CD14-positive monocyte (primary cell): Measurements from ENCODE around the gene CCDC51. TPM values are rescaled to one million over a fixed set of nuclear protein-coding genes. Genes with fewer than 3 reads are reported as not detected.
A peak's percentile ranks its signal among the peaks of the same experiment; 100 is the strongest.

Source experiments
- DNase-seq, 3 donors: peaks; one replicate each; pipeline ENCODE4 v3.0.0-alpha.2; 2011 to 2022
- H2AFZ ChIP-seq: 2 replicates; pipeline ENCODE4 v1.6.0; 2012; ENCODE audit warnings: mild to moderate bottlenecking, low read depth, low read length, inconsistent platforms; ENCODE audit not compliant: insufficient read depth, poor library complexity, severe bottlenecking
- H3K27ac ChIP-seq, 2 donors: 1 replicate in 1 of 2; 2 replicates in 1 of 2; pipeline ENCODE4 v1.5.1; 2012 to 2013; ENCODE audit warnings: low read length in 2 of 2, control low read depth in 1 of 2, inconsistent platforms in 1 of 2, low read depth in 1 of 2, mild to moderate bottlenecking in 1 of 2
- H3K27me3 ChIP-seq, 2 donors: one replicate each; pipeline versions ENCODE4 v1.6.0 to v1.6.1; 2011 to 2013; ENCODE audit warnings: low read length in 2 of 2; ENCODE audit not compliant: control insufficient read depth in 2 of 2, insufficient read depth in 2 of 2
- H3K36me3 ChIP-seq, 2 donors: replicated peaks in 1 of 2; 1 replicate in 1 of 2; 2 replicates in 1 of 2; pipeline versions ENCODE4 v1.5.1 to v1.6.1; 2012 to 2013; ENCODE audit warnings: low read length in 2 of 2, control low read depth in 1 of 2, inconsistent platforms in 1 of 2, mild to moderate bottlenecking in 1 of 2; ENCODE audit not compliant: insufficient read depth in 2 of 2, control insufficient read depth in 1 of 2
- H3K4me1 ChIP-seq, 2 donors: 1 replicate in 1 of 2; 2 replicates in 1 of 2; pipeline versions ENCODE4 v1.5.1 to v1.6.1; 2012 to 2013; ENCODE audit warnings: low read length in 2 of 2, control low read depth in 1 of 2, inconsistent platforms in 1 of 2, mild to moderate bottlenecking in 1 of 2, moderate library complexity in 1 of 2; ENCODE audit not compliant: insufficient read depth in 2 of 2, control insufficient read depth in 1 of 2
- H3K4me2 ChIP-seq: replicated peaks from 2 replicates; pipeline ENCODE3; 2012; ENCODE audit warnings: low read length, moderate library complexity, mild to moderate bottlenecking; ENCODE audit not compliant: poor library complexity, severe bottlenecking; ENCODE audit errors: extremely low read depth
- H3K4me3 ChIP-seq, 3 experiments: fragments of 200-600 bp in 1 of 3; sonication (generic) in 1 of 3; replicated peaks in 1 of 3; 1 replicate in 2 of 3; 2 replicates in 1 of 3; pipeline ENCODE4 v1.5.1; 2011 to 2013; ENCODE audit warnings: low read length in 3 of 3, mild to moderate bottlenecking in 3 of 3, control low read depth in 2 of 3, low read depth in 2 of 3, inconsistent platforms in 1 of 3, moderate library complexity in 1 of 3
- H3K79me2 ChIP-seq: 2 replicates; pipeline ENCODE4 v1.6.0; 2012; ENCODE audit warnings: mild to moderate bottlenecking, control low read depth, inconsistent platforms, low read length, moderate library complexity; ENCODE audit not compliant: insufficient read depth
- H3K9ac ChIP-seq: 2 replicates; pipeline ENCODE4 v1.6.0; 2017; ENCODE audit warnings: low read length, mild to moderate bottlenecking; ENCODE audit not compliant: insufficient read depth, poor library complexity, severe bottlenecking
- H3K9me3 ChIP-seq, 2 donors: replicated peaks in 1 of 2; 1 replicate in 1 of 2; 2 replicates in 1 of 2; pipeline versions ENCODE4 v1.5.1 to v1.6.1; 2012 to 2013; ENCODE audit warnings: low read length in 2 of 2, control low read depth in 1 of 2; ENCODE audit not compliant: control insufficient read depth in 1 of 2, insufficient read depth in 1 of 2
- H4K20me1 ChIP-seq: 2 replicates; pipeline ENCODE4 v1.6.0; 2012; ENCODE audit warnings: mild to moderate bottlenecking, low read length, control low read depth, moderate library complexity; ENCODE audit not compliant: insufficient read depth
- H3K27ac Mint-ChIP-seq, 7 donors: one replicate each; pipeline ENCODE4 v1.8.0; 2020; ENCODE audit warnings: mild to moderate bottlenecking in 7 of 7, mixed read lengths in 7 of 7, moderate library complexity in 6 of 7, inconsistent platforms in 2 of 7
- H3K27me3 Mint-ChIP-seq, 3 donors: one replicate each; pipeline ENCODE4 v1.8.0; 2021 to 2022; ENCODE audit warnings: low read depth in 3 of 3, mild to moderate bottlenecking in 3 of 3, mixed read lengths in 3 of 3, moderate library complexity in 3 of 3, inconsistent platforms in 1 of 3
- H3K36me3 Mint-ChIP-seq, 2 donors: one replicate each; pipeline ENCODE4 v1.8.0; 2020; ENCODE audit warnings: mixed read lengths in 2 of 2, inconsistent platforms in 1 of 2, mild to moderate bottlenecking in 1 of 2
- H3K4me1 Mint-ChIP-seq: one replicate; pipeline ENCODE4 v1.8.0; 2020; ENCODE audit warnings: mild to moderate bottlenecking, mixed read lengths
- H3K4me3 Mint-ChIP-seq, 2 donors: one replicate each; pipeline ENCODE4 v1.8.0; 2020; ENCODE audit warnings: mild to moderate bottlenecking in 2 of 2, mixed read lengths in 2 of 2, moderate library complexity in 1 of 2
- H3K9me3 Mint-ChIP-seq, 7 donors: one replicate each; pipeline ENCODE4 v1.8.0; 2020 to 2022; ENCODE audit warnings: mixed read lengths in 7 of 7, mild to moderate bottlenecking in 6 of 7, moderate library complexity in 6 of 7, inconsistent platforms in 2 of 7
- CTCF ChIP-seq: fragments of 200-600 bp; IDR thresholded peaks from one replicate; pipeline ENCODE4 v1.8.0; 2022; ENCODE audit warnings: antibody characterized with exemption, mild to moderate bottlenecking
- WGBS: methylation state at CpG from one replicate; pipeline ENCODE4 v1.1.5; 2013; ENCODE audit warnings: missing lambda C conversion rate; ENCODE audit not compliant: insufficient coverage; 5-methylcytosine and 5-hydroxymethylcytosine counted together
- intact Hi-C, 2 donors: fragments of 100-400 bp; cut with micrococcal nuclease; formaldehyde crosslinking; loops; one replicate each; pipeline versions ENCODE4 v1.15.0 to v1.15.1; 2023
- polyA plus RNA-seq, 3 donors: library from polyadenylated mRNA; depleted of rRNA in 1 of 3; unstranded in 2 of 3; stranded (reverse) in 1 of 3; fragments of 300-500 nt in 2 of 3; fragments of >200 nt in 1 of 3; fragmentation: Illumina TruSeq in 2 of 3; gene quantifications; 1 replicate in 2 of 3; 2 replicates in 1 of 3; pipeline ENCODE4 v1.2.3, GENCODE V29; 2012 to 2021

Gene CCDC51
- polyA plus RNA-seq, 3 donors, result 3.6 to 5.9 (median 5.4) TPM

- intact Hi-C loops, result no loop called here
- Histone ChIP-seq H3K4me1 (peaks cover 12 to 14% of the 10 kb centered on the region in 2 donors), H3K9ac (no peak overlapping the region), H3K27ac (no peak overlapping the region), H3K4me3 (no peak overlapping the region), H3K9me3 (no peaks in the 10 kb centered on the region), H4K20me1 (no peaks in the 10 kb centered on the region), H3K36me3 (peaks cover 36 to 62% of the 10 kb centered on the region in 2 donors), H3K27me3 (no peaks in the 10 kb centered on the region), H2AFZ (no peak overlapping the region), H3K79me2 (peaks cover 19% of the 10 kb centered on the region), H3K4me2 (no peak overlapping the region)
- H3K27me3 Mint-ChIP-seq, result peaks cover 0 to 3% (median 0%) of the 10 kb centered on the region in 3 donors
- no peak for TF ChIP-seq CTCF
- WGBS, result no CpG with 5 or more reads among the region's 1 CpG
- no peak for DNase-seq
- H3K4me3 Mint-ChIP-seq, result no peak overlapping the region
- H3K27ac Mint-ChIP-seq, result no peak overlapping the region
- peaks cover 0 to 2% (median 0%) of the 10 kb centered on the region in 7 donors for H3K9me3 Mint-ChIP-seq
- peaks cover 17% of the 10 kb centered on the region for H3K4me1 Mint-ChIP-seq
- peaks cover 41 to 52% of the 10 kb centered on the region in 2 donors for H3K36me3 Mint-ChIP-seq
These were observed 11.4 kb upstream of the CCDC51 start for GRCh38 chr3:48451270-48451669.

GRCh38 chr3:48446425-48447193, 6.7 kb upstream of the CCDC51 start, which contains the start of gene ATRIP:
Gene ATRIP, plus strand, starts transcription at chr3:48446737. Its CDS starts 109 bp downstream, at chr3:48446846.
- H3K4me3 Mint-ChIP-seq, result peak within 1 kb of the TSS; percentile 81 to 94
- H3K9ac ChIP-seq, result peak within 1 kb of the TSS; percentile 82
- peaks cover 0 to 2% (median 0%) of the 10 kb centered on the region in 7 donors for H3K9me3 Mint-ChIP-seq
- peaks cover 18 to 39% of the 10 kb centered on the region in 2 donors for H3K36me3 Mint-ChIP-seq
- under 1% methylated on average over 91 of the region's 91 CpGs for WGBS
- H3K4me1 Mint-ChIP-seq, result peaks cover 26% of the 10 kb centered on the region
- peak within 1 kb of the TSS; percentile 77 for H3K4me2 ChIP-seq
- peaks cover 22 to 27% of the 10 kb centered on the region in 2 donors for H3K4me1 ChIP-seq
- H3K79me2 ChIP-seq, result peaks cover 34% of the 10 kb centered on the region
- intact Hi-C loops, result loop anchor here in 1 of 2 donors (10.0 kb wide), 3 partner anchors 262 to 1162 kb away; partner anchors contain the start of genes CDC25A, KIF9, KLHL18 and SMARCC1
- H3K27me3 ChIP-seq, result no peaks in the 10 kb centered on the region
- no peak for TF ChIP-seq CTCF
- H2AFZ ChIP-seq, result peak within 1 kb of the TSS; percentile 96
- peaks cover 4% of the 10 kb centered on the region for H4K20me1 ChIP-seq
- peak; percentile 80 to 85 (median 84) for DNase-seq
- peak within 1 kb of the TSS; percentile 88 to 98 (median 93) for H3K27ac Mint-ChIP-seq
- H3K4me3 ChIP-seq, result peak within 1 kb of the TSS; percentile 55 to 83 (median 67)
- H3K36me3 ChIP-seq, result peaks cover 21 to 47% of the 10 kb centered on the region in 2 donors
- peak within 1 kb of the TSS; percentile 67 to 89 for H3K27ac ChIP-seq
- H3K27me3 Mint-ChIP-seq, result peaks cover 0 to 5% (median 0%) of the 10 kb centered on the region in 3 donors
- no peaks in the 10 kb centered on the region for H3K9me3 ChIP-seq
